Activated naive CD8-positive, alpha-beta T cell (primary cell): ENCODE measurements around the gene TOP2A.
"Not testable (repeated sequence)": the region's sequence is repeated elsewhere in the genome, so short reads cannot be mapped to it uniquely, and the experiment has no call there.

ENCODE experiments used
- H3K27ac Mint-ChIP-seq: one replicate; pipeline ENCODE4 v1.8.0; 2021; ENCODE audit warnings: mixed read lengths
- H3K27me3 Mint-ChIP-seq: one replicate; pipeline ENCODE4 v1.8.0; 2021; ENCODE audit warnings: mixed read lengths
- H3K36me3 Mint-ChIP-seq: one replicate; pipeline ENCODE4 v1.8.0; 2021; ENCODE audit warnings: mixed read lengths
- H3K4me1 Mint-ChIP-seq: one replicate; pipeline ENCODE4 v1.8.0; 2021; ENCODE audit warnings: low read depth, mixed read lengths
- H3K4me3 Mint-ChIP-seq: one replicate; pipeline ENCODE4 v1.8.0; 2021; ENCODE audit warnings: mild to moderate bottlenecking, mixed read lengths
- H3K9me3 Mint-ChIP-seq: one replicate; pipeline ENCODE4 v1.8.0; 2021; ENCODE audit warnings: low read depth, mixed read lengths

TOP2A gene

GRCh38 chr17:40378966-40379365 lies 38.7 kb downstream of the TOP2A start:
- Mint-ChIP-seq H3K27me3 (peaks cover 1% of the 10 kb centered on the region), H3K36me3 (no peaks in the 10 kb centered on the region), H3K9me3 (no peaks in the 10 kb centered on the region), H3K27ac (no peak overlapping the region), H3K4me1 (peaks cover 3% of the 10 kb centered on the region), H3K4me3 (no peak overlapping the region)

GRCh38 chr17:40377832-40378231 lies 39.9 kb downstream of the TOP2A start:
- Mint-ChIP-seq H3K4me3 (no peak overlapping the region), H3K4me1 (peaks cover 14% of the 10 kb centered on the region), H3K27ac (no peak overlapping the region), H3K27me3 (peaks cover 1% of the 10 kb centered on the region), H3K36me3 (no peaks in the 10 kb centered on the region), H3K9me3 (no peaks in the 10 kb centered on the region)

- not testable (repeated sequence) for H3K27ac Mint-ChIP-seq, H3K27me3 Mint-ChIP-seq, H3K36me3 Mint-ChIP-seq, H3K9me3 Mint-ChIP-seq, H3K4me3 Mint-ChIP-seq
- peaks cover 18% of the 10 kb centered on the region for H3K4me1 Mint-ChIP-seq
Measured at GRCh38 chr17:40376541-40376940, 41.2 kb downstream of the TOP2A start.

- H3K9me3 Mint-ChIP-seq, H3K4me3 Mint-ChIP-seq, H3K27ac Mint-ChIP-seq, H3K27me3 Mint-ChIP-seq, H3K36me3 Mint-ChIP-seq: not testable (repeated sequence)
- H3K4me1 Mint-ChIP-seq, result peaks cover 20% of the 10 kb centered on the region
Measured at GRCh38 chr17:40375786-40376185, 41.9 kb downstream of the TOP2A start.

GRCh38 chr17:40374821-40375498 lies 42.7 kb downstream of the TOP2A start:
- H3K36me3 Mint-ChIP-seq, result no peaks in the 10 kb centered on the region
- H3K27ac Mint-ChIP-seq, result no peak overlapping the region
- H3K4me3 Mint-ChIP-seq, result no peak overlapping the region
- peaks cover 20% of the 10 kb centered on the region for H3K4me1 Mint-ChIP-seq
- peaks cover 1% of the 10 kb centered on the region for H3K27me3 Mint-ChIP-seq
- no peaks in the 10 kb centered on the region for H3K9me3 Mint-ChIP-seq

GRCh38 chr17:40373999-40374398 lies 43.7 kb downstream of the TOP2A start:
- Mint-ChIP-seq H3K27ac (no peak overlapping the region), H3K36me3 (no peaks in the 10 kb centered on the region), H3K27me3 (peaks cover 1% of the 10 kb centered on the region), H3K9me3 (no peaks in the 10 kb centered on the region), H3K4me1 (peaks cover 20% of the 10 kb centered on the region), H3K4me3 (no peak overlapping the region)

GRCh38 chr17:40373324-40373723 lies 44.4 kb downstream of the TOP2A start:
- H3K9me3 Mint-ChIP-seq, result no peaks in the 10 kb centered on the region
- H3K36me3 Mint-ChIP-seq, result no peaks in the 10 kb centered on the region
- peak overlapping the region; percentile 19 for H3K27ac Mint-ChIP-seq
- H3K27me3 Mint-ChIP-seq, result peaks cover 1% of the 10 kb centered on the region
- no peak overlapping the region for H3K4me3 Mint-ChIP-seq
- H3K4me1 Mint-ChIP-seq, result peaks cover 20% of the 10 kb centered on the region

GRCh38 chr17:40372644-40373043 lies 45.1 kb downstream of the TOP2A start:
- H3K36me3 Mint-ChIP-seq, H3K4me3 Mint-ChIP-seq, H3K27me3 Mint-ChIP-seq, H3K9me3 Mint-ChIP-seq, H3K27ac Mint-ChIP-seq: not testable (repeated sequence)
- peaks cover 20% of the 10 kb centered on the region for H3K4me1 Mint-ChIP-seq

- Mint-ChIP-seq H3K36me3 (no peaks in the 10 kb centered on the region), H3K4me3 (no peak overlapping the region), H3K27me3 (peaks cover 1% of the 10 kb centered on the region), H3K27ac (no peak overlapping the region), H3K9me3 (no peaks in the 10 kb centered on the region), H3K4me1 (peaks cover 20% of the 10 kb centered on the region)
Measured at GRCh38 chr17:40372031-40372430, 45.7 kb downstream of the TOP2A start.

- Mint-ChIP-seq H3K9me3 (no peaks in the 10 kb centered on the region), H3K4me1 (peaks cover 16% of the 10 kb centered on the region), H3K36me3 (no peaks in the 10 kb centered on the region), H3K27me3 (no peaks in the 10 kb centered on the region), H3K4me3 (no peak overlapping the region), H3K27ac (no peak overlapping the region)
Measured at GRCh38 chr17:40371261-40371929, 46.3 kb downstream of the TOP2A start.

- Mint-ChIP-seq H3K4me3 (no peak overlapping the region), H3K36me3 (no peaks in the 10 kb centered on the region), H3K27me3 (no peaks in the 10 kb centered on the region), H3K9me3 (no peaks in the 10 kb centered on the region), H3K4me1 (peaks cover 18% of the 10 kb centered on the region), H3K27ac (no peak overlapping the region)
Measured at GRCh38 chr17:40369923-40370322, 47.8 kb downstream of the TOP2A start.

GRCh38 chr17:40367728-40368127 lies 50.0 kb downstream of the TOP2A start:
- H3K36me3 Mint-ChIP-seq, H3K4me1 Mint-ChIP-seq, H3K9me3 Mint-ChIP-seq, H3K27ac Mint-ChIP-seq, H3K27me3 Mint-ChIP-seq, H3K4me3 Mint-ChIP-seq: not testable (repeated sequence)

GRCh38 chr17:40366861-40367518 lies 50.7 kb downstream of the TOP2A start:
- H3K9me3 Mint-ChIP-seq, result no peaks in the 10 kb centered on the region
- peaks cover 1% of the 10 kb centered on the region for H3K27me3 Mint-ChIP-seq
- no peaks in the 10 kb centered on the region for H3K36me3 Mint-ChIP-seq
- no peak overlapping the region for H3K27ac Mint-ChIP-seq
- H3K4me3 Mint-ChIP-seq, result no peak overlapping the region
- peaks cover 6% of the 10 kb centered on the region for H3K4me1 Mint-ChIP-seq

- Mint-ChIP-seq H3K27me3 (peaks cover 1% of the 10 kb centered on the region), H3K27ac (no peak overlapping the region), H3K36me3 (no peaks in the 10 kb centered on the region), H3K4me3 (no peak overlapping the region), H3K4me1 (peaks cover 6% of the 10 kb centered on the region), H3K9me3 (no peaks in the 10 kb centered on the region)
Measured at GRCh38 chr17:40366076-40366860, 51.4 kb downstream of the TOP2A start.

GRCh38 chr17:40364906-40365305 lies 52.8 kb downstream of the TOP2A start:
- peaks cover 1% of the 10 kb centered on the region for H3K27me3 Mint-ChIP-seq
- H3K4me1 Mint-ChIP-seq, result peaks cover 5% of the 10 kb centered on the region
- H3K27ac Mint-ChIP-seq, result no peak overlapping the region
- no peaks in the 10 kb centered on the region for H3K9me3 Mint-ChIP-seq
- peak overlapping the region; percentile 32 for H3K4me3 Mint-ChIP-seq
- no peaks in the 10 kb centered on the region for H3K36me3 Mint-ChIP-seq
